HG03520 (cell line): ENCODE measurements around the gene GLT8D2.
"Not testable (repeated sequence)": the region's sequence is repeated elsewhere in the genome, so short reads cannot be mapped to it uniquely, and the experiment has no call there.

Experiments used
- ATAC-seq: cut with Tn5 transposase; IDR thresholded peaks from one replicate; pipeline ENCODE4 v1.9.1; 2021; ENCODE audit warnings: mild to moderate bottlenecking, moderate library complexity; ENCODE audit not compliant: unreplicated experiment

GLT8D2 gene

DNA sequence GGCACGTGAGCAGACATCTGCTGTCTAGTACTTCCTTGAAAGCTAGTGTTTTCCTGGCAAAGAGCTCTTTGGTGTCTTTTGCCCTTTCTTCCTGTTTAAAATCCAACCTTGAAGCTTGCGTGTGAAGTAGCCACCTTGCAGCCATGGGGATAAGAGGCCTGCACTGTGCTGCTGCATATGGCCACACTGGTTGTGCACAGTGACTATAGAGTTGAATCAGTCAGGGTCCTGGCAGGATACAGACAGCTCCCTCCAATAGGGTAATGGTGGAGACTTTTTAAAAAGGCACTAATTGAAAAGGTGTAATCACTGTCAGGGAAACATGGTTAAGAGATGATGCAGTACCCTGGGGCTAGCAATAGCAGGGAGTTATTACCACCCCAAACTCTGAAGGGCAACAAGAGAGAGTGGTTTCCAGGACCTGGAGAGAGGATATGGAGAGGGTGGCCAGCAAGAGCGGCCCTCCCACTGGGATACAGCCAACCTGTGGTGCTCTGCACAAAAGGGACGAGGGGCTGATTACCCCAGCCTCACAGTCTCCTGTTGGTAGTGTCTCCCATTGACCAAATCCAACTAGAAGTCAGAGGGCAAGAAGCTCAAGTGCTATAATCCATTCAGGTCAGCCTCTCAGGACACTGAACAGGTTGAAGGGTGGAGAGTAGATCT, 4.8 kb upstream of the GLT8D2 start:
- no peak for ATAC-seq

- ATAC-seq, result no peak
Observed at GRCh38 chr12:104050436-104050835, 449 bp upstream of the GLT8D2 start.

DNA sequence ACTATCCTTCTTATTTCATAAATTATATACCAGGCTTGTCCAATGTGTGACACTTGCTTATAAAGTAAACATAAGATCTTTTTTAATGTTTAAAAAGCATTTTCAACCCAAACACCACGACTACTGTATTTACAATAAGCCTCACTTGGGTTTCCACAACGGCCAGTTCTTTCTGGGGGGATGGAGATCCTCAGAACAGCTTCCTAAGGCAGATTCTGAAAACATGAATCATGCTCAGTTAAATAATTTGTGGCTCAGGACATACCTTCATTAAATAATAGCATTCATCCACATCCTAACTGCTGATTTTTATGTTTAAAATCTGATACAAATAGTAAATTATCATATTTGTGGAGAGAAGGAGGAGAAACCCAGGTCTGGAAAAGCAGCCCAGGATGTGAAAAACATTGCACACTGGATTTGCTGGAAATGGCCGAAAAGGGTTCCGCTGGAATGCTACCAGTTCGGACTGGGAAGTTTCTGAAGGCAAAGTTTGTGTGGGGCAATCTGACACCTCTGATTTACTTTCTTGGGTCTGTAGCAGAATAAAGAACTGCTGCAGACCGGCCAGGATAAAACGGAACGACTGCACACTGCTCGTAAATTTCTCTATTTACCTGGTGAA, 597 bp downstream of the GLT8D2 start:
- ATAC-seq, result no peak

- no peak for ATAC-seq
Observed at GRCh38 chr12:104048811-104049210, 1.2 kb downstream of the GLT8D2 start.

- no peak for ATAC-seq
Observed at GRCh38 chr12:104048162-104048561, 1.8 kb downstream of the GLT8D2 start.

DNA sequence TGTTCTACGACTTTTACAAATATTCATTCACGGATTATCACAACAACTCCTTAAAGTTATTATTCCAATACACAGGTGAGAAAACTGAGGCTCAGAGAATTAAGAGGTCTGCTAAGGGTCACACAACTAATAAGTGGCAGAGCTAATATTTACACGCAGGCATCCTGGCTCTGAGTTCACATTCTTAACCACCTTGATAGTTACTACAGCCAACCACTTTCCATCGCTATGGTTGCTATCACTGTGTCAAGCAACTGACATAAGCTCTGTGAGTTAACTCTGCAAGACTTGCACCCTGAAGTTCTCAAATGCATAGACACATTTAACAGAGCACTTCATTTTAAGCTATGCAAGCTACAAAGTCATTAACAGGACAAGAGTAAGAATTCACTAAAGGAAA, 3.7 kb downstream of the GLT8D2 start:
- ATAC-seq, result no peak

DNA sequence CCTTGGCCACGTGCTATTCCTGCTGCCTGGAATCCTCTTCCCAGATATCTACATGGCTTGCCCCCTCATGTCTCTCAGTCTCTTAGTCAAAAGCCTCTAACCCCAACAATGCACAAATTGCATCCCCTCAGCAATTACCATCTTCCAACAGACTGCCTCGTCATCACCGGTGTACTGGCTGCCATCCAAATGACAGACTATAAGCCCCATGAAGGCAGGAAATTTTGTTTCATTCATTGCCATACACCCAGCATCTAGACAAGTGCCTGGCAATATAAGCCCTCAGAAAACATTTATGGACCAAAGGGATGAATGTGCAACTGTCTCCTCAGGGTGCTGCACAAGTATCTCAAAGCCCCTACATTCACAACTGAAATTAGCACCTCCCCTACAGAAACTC, 5.8 kb downstream of the GLT8D2 start:
- no peak for ATAC-seq

- ATAC-seq, result no peak
Observed at GRCh38 chr12:104042580-104042979, 7.4 kb downstream of the GLT8D2 start.

DNA sequence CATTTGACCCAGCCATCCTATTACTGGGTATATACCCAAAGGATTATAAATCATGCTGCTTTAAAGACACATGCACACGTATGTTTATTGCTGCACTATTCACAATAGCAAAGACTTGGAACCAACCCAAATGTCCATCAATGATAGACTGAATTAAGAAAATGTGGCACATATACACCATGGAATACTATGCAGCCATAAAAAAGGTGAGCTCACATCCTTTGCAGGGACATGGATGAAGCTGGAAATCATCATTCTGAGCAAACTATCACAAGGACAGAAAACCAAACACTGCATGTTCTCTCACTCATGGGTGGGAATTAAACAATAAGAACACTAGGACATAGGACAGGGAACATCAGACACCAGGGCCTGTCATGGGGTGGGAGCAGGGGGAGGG, 10.2 kb downstream of the GLT8D2 start:
- not testable (repeated sequence) for ATAC-seq

DNA sequence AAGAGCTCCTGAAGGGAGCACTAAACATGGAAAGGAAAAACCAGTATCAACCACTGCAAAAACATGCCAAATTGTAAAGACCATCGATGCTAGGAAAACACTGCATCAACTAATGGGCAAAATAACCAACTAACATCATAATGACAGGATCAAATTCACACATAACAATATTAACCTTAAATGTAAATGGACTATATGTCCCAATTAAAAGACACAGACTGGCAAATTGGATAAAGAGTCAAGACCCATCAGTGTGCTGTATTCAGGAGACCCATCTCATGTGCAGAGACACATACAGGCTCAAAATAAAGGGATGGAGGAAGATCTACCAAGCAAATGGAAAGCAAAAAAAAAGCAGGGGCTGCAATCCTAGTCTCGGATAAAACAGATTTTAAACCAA, 13.8 kb downstream of the GLT8D2 start:
- not testable (repeated sequence) for ATAC-seq

GRCh38 chr12:104030596-104030995, 19.4 kb downstream of the GLT8D2 start:
- ATAC-seq, result not testable (repeated sequence)

GRCh38 chr12:104026841-104027599, 23.0 kb downstream of the GLT8D2 start:
- no peak for ATAC-seq

DNA sequence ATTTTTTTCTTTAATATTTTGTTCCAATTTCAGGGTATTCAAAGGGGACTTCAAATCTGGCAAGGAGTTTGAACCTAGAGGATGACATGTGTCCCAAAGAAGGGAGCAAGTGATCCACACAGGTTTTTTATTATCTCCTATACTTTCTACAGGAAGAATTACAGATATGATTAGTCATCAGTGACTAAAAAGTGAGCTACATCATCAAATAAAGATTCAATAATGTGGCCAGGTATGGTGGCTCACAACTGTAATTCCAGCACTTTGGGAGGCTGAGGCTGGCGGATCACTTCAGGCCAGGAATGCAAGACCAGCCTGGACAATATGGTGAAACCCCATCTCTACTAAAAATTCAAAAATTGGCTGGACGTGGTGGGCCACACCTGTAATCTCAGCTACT, 24.2 kb downstream of the GLT8D2 start:
- no peak for ATAC-seq

GRCh38 chr12:104024348-104024747, 25.6 kb downstream of the GLT8D2 start:
- ATAC-seq, result no peak

GRCh38 chr12:104023710-104024109, 26.3 kb downstream of the GLT8D2 start:
- no peak for ATAC-seq

DNA sequence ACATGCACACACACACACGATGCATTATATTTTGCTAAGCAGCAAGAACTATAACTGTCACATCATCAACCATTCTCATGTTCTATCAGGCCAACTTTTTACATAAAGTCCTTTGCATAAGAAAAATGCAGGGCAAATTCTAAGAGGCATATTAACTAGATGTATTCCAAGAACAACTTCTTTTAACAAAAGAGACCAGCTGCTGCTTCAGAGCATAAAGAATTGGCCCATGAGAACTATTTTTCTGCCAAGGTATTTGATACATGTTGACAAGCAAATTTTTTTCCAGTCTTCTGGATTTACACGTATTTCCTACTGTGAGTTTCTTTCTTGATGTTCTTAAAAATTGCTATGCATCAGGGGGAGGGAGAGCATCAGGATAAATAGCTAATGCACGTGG, 27.2 kb downstream of the GLT8D2 start:
- no peak for ATAC-seq

DNA sequence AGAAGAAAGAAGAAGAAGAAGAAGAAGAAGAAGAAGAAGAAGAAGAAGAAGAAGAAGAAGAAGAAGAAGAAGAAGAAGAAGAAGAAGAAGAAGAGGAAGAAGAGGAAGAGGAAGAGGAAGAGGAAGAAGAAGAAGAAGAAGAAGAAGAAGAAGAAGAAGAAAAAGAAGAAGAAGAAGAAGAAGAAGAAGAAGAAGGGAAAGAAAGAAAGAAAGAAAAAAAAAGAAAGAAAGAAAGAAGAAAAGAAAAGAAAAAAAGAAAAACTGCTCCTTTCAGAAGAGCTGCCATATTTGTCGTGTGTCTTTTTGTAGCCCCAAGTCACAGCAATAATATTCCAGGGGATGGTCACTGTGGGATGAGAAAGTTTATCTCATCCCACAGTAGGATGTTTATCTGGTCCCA, 28.1 kb downstream of the GLT8D2 start:
- ATAC-seq, result not testable (repeated sequence)

GRCh38 chr12:104012331-104012730, 37.7 kb downstream of the GLT8D2 start:
- no peak for ATAC-seq

- no peak for ATAC-seq
Observed at GRCh38 chr12:104011253-104011652, 38.7 kb downstream of the GLT8D2 start.

DNA sequence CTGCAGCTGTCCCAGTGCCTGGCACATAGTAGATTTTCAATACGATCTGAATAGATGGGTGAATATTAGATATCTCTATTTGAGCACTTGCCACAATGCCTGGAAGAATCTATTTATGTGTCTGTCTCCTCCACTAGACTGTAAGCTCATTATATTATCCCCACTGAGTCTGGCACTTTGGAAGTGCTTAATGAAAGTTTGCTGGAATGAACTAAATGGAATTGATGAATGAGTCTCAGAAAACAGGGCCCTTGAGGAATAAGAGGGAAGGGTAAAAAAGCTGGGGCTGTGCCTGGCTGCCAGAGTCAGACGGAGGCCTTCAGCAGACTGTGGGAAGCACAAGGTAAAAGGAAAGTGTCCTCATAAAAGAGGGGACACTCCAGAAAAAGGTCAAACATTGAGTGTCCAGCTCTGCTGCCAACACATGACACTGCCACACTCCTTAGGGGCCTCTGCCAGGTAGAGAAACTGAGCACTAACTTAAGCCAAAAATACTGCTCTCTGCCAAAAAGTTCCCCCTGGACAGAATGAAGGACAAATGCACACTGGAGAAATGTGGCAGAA, 39.3 kb downstream of the GLT8D2 start:
- ATAC-seq, result no peak

DNA sequence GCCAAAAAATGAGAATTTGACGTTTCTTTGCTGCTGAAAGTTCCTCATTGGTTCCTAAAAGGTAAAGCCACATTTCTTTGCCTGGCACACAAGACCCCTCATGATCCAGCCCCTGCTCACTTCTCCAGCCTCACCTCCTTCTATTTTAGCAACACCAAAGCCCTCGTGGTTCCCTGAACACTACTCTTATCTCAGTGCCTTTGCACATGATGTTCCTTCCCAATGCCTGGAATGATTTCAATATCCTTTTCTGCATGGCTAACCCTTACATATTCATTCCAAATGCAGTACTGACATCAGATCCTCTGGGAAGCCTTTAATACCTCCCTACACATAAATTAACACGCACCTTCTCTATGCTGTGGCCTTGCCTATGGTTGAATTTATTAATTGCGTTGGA, 39.9 kb downstream of the GLT8D2 start:
- ATAC-seq, result no peak

DNA sequence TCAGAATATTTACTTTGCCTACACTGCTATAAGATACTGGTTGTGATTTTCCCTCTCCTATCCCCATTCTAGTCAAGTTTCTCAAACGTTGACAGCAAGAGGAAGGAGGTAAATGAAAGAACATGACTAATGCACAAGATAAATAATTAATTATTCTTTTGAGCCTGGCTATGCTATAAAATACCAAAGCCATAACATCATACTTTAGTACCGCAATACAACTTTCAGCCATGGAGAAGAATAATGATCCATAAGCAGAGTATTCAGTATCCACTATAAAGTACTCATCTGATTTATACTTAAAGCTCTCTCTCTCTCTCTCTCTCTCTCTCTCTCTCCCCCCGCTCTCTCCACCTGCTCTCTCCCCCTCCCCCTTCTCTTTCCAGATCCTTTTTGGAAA, 43.1 kb downstream of the GLT8D2 start:
- no peak for ATAC-seq
